Erythroblast (primary cell): ENCODE results near the gene TLN1.

Source experiments
- GATA1 ChIP-seq: IDR thresholded peaks from 2 replicates; pipeline ENCODE4 v1.6.1; 2011; ENCODE audit warnings: low read depth, mild to moderate bottlenecking, control low read depth, low read length, moderate library complexity
- POLR2A ChIP-seq: IDR thresholded peaks from 2 replicates; pipeline ENCODE4 v1.6.1; 2011; ENCODE audit warnings: mild to moderate bottlenecking, low read length

DNA sequence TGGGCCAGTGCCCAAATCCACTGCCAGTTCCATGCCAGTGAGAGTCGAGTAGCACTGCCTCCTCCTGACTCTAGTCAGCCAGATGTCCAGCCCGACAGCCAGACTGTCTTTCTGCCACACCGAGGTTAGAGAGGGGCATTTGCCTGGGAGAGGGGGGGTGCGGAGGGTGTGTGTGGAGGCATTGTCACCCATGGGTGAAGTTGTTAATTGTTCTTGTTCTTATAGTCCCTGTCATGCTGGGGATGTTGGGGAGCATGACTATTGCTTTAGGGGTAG is 18.2 kb upstream of the TLN1 start:
- TF ChIP-seq POLR2A (no peak), GATA1 (no peak)
